GM21367 (cell line): ENCODE data around the gene HDGFL1.

Experiments
- ATAC-seq: cut with Tn5 transposase; IDR thresholded peaks from one replicate; pipeline ENCODE4 v1.9.1; 2021; ENCODE audit not compliant: unreplicated experiment

Gene HDGFL1

GRCh38 chr6:22569281-22570184 is at the start of gene HDGFL1:
TSS of gene HDGFL1 (plus strand) at chr6:22569566. CDS start at chr6:22569576, 10 bp downstream.
- ATAC-seq = no peak

- no peak for ATAC-seq
These were observed 48.3 kb upstream of the HDGFL1 start for GRCh38 chr6:22521035-22521434.

- no peak for ATAC-seq
These were observed 42.6 kb upstream of the HDGFL1 start for GRCh38 chr6:22526736-22527135.

- no peak for ATAC-seq
These were observed 39.5 kb upstream of the HDGFL1 start for GRCh38 chr6:22529866-22530265.

GRCh38 chr6:22530506-22530905 is 38.9 kb upstream of the HDGFL1 start:
- ATAC-seq = no peak

GRCh38 chr6:22536122-22536521 is 33.2 kb upstream of the HDGFL1 start:
- ATAC-seq = no peak

GRCh38 chr6:22544476-22544875 is 24.9 kb upstream of the HDGFL1 start:
- ATAC-seq = no peak

GRCh38 chr6:22545051-22545450 is 24.3 kb upstream of the HDGFL1 start:
- no peak for ATAC-seq

- no peak for ATAC-seq
These were observed 23.1 kb upstream of the HDGFL1 start for GRCh38 chr6:22546236-22546635.

GRCh38 chr6:22550971-22551670 is 18.2 kb upstream of the HDGFL1 start:
- ATAC-seq = no peak

- ATAC-seq = no peak
These were observed 13.1 kb upstream of the HDGFL1 start for GRCh38 chr6:22556266-22556665.

- no peak for ATAC-seq
These were observed 12.4 kb upstream of the HDGFL1 start for GRCh38 chr6:22557007-22557406.

- ATAC-seq = no peak
These were observed 11.0 kb upstream of the HDGFL1 start for GRCh38 chr6:22558288-22558882.

GRCh38 chr6:22568854-22569253 is 512 bp upstream of the HDGFL1 start:
- no peak for ATAC-seq

- no peak for ATAC-seq
These were observed 802 bp downstream of the HDGFL1 start for GRCh38 chr6:22570185-22570551.

- ATAC-seq = no peak
These were observed 5.8 kb downstream of the HDGFL1 start for GRCh38 chr6:22575190-22575589.

GRCh38 chr6:22579439-22579838 is 10.1 kb downstream of the HDGFL1 start:
- ATAC-seq = no peak

- ATAC-seq = no peak
These were observed 11.0 kb downstream of the HDGFL1 start for GRCh38 chr6:22580337-22580736.

GRCh38 chr6:22582417-22583205 is 13.2 kb downstream of the HDGFL1 start:
- ATAC-seq = no peak

- no peak for ATAC-seq
These were observed 13.9 kb downstream of the HDGFL1 start for GRCh38 chr6:22583230-22583629.

- ATAC-seq = no peak
These were observed 14.6 kb downstream of the HDGFL1 start for GRCh38 chr6:22583927-22584326.
